ENCODE results near the gene HMX2.

The HMX2 gene

GRCh38 chr10:123194056-123194455 is 46.1 kb downstream of the HMX2 start:
- H2BK120ac ChIP-seq (ENCODE audit: low read depth, low read length), result no peak overlapping the region
- H3K4ac ChIP-seq (ENCODE audit: low read length), result no peak overlapping the region
- no peak overlapping the region for H2AFZ ChIP-seq (ENCODE audit: low read length)
- no peak overlapping the region for H4K91ac ChIP-seq (ENCODE audit: low read depth, low read length, poor library complexity)
- no CpG with 5 or more reads among the region's 9 CpGs for WGBS, 2 donors (ENCODE audit: extremely low coverage in 2 of 2, insufficient read length in 2 of 2, insufficient replicate concordance in 1 of 2)
- H3K9me3 ChIP-seq (replicated peaks in 1 of 2; ENCODE audit: control insufficient read depth in 2 of 2, insufficient read depth in 1 of 2, low read depth in 1 of 2, low read length in 2 of 2), result no peaks in the 10 kb centered on the region
- peaks cover 0 to 4% of the 10 kb centered on the region in 2 donors for H3K4me1 ChIP-seq (ENCODE audit: control insufficient read depth in 2 of 2, insufficient read depth in 1 of 2, low read depth in 1 of 2, low read length in 2 of 2)
- H3K27me3 ChIP-seq (ENCODE audit: control insufficient read depth in 3 of 3, insufficient read depth in 3 of 3, low read depth in 1 of 3, low read length in 3 of 3), result no peaks in the 10 kb centered on the region
- H3K4me2 ChIP-seq (ENCODE audit: insufficient read depth, low read length, poor library complexity, severe bottlenecking), result no peak overlapping the region
- no peak overlapping the region for H2BK12ac ChIP-seq (ENCODE audit: low read length)
- no peak overlapping the region for H3K18ac ChIP-seq (ENCODE audit: low read length)
- H2BK15ac ChIP-seq (ENCODE audit: low read length), result no peak overlapping the region
- H2BK5ac ChIP-seq (ENCODE audit: low read length), result no peak overlapping the region
- no peak overlapping the region for H2AK5ac ChIP-seq (ENCODE audit: low read depth, low read length)
- H3K4me3 ChIP-seq (ENCODE audit: low read length in 2 of 2), result no peak overlapping the region
- H4K8ac ChIP-seq (ENCODE audit: low read depth, low read length), result no peak overlapping the region
- H3K23ac ChIP-seq (ENCODE audit: low read depth, low read length, poor library complexity), result no peak overlapping the region
- DNase-seq (ENCODE audit: low spot score), result no peak
- no peak overlapping the region for H3K14ac ChIP-seq (ENCODE audit: low read length)
- no peak overlapping the region for H3K27ac ChIP-seq (replicated peaks; ENCODE audit: low read length)
- H3K79me1 ChIP-seq (ENCODE audit: low read depth, low read length), result no peaks in the 10 kb centered on the region
- H3K36me3 ChIP-seq (replicated peaks in 1 of 2; ENCODE audit: control insufficient read depth in 2 of 2, insufficient read depth in 2 of 2, low read length in 2 of 2), result peaks cover 0 to 2% of the 10 kb centered on the region in 2 donors
- H3K9ac ChIP-seq (ENCODE audit: low read depth, low read length, poor library complexity), result no peak overlapping the region
